Frontal cortex (tissue), 4 donors: ENCODE results near the gene SPATA46. TPM values are rescaled to one million over a fixed set of nuclear protein-coding genes. Genes with fewer than 3 reads are reported as not detected.

Source experiments
- DNase-seq, 2 donors: peaks; one replicate each; pipeline ENCODE4 v3.0.0; 2012; ENCODE audit warnings: low spot score in 2 of 2
- FAIRE-seq: peaks from 2 replicates; lab custom pipeline; 2012; peaks lifted over from hg19 to GRCh38; lab: Jason Lieb, UNC
- total RNA-seq: library from RNA; depleted of rRNA; stranded (reverse); fragments of >200 nt; gene quantifications from one replicate; pipeline ENCODE4 v1.2.3, GENCODE V29; 2014
- donor health status: control.
- donor health status: control.
- donor health status: control.

The SPATA46 gene
- total RNA-seq, 1 donor from 2014 or later, result not detected

DNA sequence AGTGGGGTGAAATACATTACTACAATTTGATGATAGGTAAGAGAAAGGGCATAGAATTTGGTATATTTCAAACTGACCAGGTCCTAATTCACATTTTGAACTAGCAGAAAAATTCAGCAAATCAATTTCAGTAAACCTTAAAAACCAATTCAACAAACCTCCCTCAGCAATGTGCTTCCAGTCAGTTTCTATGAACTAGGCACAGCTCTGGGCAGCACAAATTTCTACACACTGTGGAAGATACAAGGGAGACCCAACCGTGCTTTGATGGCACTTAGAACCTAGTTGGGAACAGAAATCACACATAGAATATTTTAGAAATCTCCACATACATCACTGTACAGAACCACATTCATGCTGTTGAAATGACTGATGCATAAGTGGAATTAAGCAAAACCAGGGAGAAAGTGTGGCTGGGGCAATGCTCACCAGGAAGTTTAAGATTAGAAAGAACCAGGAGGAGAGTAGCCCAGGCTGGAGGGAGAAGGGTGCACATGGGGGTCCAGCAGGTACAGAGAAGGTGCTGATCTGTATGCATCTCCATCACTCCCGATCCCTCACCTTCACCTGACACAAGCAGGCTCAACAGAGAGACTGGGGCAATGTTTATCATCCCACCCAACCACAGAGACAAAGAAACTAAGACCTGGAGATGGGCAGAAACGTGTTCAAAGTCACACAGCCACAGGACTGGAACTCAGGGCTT lies 19.7 kb upstream of the SPATA46 start:
- FAIRE-seq, result no peak
- no peak for DNase-seq

DNA sequence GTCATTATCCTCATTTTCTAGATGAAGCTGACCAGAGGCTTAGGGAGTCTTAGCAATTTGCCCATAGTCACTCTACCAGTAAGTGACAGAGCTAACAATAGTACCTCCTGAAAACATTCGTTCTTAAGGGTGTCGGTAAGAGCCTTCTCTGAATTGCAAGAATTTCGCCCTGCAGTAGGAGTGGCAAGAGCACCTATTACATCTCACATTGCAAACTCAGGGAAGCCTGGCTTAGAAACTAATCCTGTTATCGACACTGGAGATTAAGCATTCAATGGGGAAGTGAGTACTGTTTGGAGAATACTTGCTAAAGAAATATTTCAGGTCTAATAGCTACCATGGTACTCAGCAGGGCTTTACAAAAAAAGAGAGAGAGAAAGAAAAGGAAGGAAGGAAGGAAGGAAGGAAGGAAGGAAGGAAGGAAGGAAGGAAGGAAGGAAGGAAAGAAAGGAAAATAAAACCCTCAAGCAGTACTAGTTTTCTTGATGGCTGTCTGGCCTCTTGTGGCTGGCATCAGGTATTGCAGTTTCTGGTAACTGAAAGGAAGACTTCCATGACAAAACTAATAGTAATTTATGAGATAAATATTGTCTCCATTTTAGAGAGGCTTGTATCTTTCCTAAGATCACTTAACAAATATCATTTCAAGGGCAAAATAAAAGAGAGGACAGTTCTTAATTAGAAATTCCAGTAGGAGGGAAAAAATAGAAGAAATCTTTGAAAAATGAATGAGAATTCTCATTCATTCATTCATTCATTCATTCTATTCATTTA lies 15.3 kb upstream of the SPATA46 start:
- DNase-seq (peak in 1 of 2 donors; percentile 42), FAIRE-seq (no peak)

DNA sequence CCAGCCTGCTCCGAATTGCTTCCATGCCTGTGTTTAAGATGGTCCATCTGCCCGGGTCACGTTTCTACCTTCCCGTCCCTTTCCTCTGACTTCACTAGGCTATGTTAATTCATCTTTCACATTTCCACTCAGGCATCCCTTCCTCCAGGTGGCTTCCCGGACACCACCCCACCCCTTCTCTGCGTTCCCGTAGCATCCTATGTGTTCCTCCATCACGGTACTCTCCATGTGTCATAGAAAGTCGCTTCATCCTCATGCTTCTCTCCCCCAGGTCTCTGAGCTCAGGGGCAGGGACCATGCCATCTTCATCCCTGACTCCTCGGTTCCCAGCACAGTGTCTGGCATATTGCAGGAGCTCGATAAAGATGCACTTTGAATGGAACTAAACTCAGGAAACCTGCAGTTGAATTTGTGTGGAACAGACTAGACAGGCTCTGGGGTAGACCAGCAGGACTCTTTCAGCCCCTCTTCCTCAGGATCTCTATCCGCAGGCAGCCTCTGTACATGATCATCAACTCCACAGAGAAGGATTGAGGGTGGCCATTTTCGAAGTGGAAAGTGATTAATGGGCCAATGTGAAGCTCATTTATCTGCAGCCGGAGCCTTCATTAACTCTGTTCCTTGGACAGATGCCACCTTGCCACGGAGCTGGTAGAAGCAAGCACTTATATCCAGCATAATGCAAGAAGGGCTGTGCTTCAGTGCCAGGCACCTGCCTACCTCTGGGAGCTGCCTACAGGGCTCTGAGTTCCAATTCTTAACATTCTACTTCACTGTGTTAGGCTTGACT lies 13.9 kb upstream of the SPATA46 start:
- FAIRE-seq, result no peak
- no peak for DNase-seq

DNA sequence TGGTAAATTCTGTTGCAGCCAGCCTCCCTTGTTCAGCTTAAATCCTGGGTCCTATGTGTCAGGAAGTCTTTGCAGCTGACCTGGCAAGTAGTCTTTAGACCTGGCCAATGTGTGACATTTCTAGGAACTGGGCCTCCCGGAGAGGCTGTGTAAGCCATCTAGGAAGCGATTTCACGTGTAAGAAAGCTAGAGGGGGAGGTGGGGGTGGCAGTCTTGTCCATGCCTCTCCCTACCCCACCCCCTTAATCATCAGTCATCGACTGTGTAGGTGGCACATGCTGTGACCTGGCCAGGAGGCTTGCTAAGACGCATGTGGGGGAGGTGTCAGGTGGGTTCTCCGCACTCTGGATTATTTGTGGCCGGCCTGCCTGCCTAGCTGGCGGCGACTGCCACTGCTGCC lies 13.3 kb upstream of the SPATA46 start:
- DNase-seq, result no peak

DNA sequence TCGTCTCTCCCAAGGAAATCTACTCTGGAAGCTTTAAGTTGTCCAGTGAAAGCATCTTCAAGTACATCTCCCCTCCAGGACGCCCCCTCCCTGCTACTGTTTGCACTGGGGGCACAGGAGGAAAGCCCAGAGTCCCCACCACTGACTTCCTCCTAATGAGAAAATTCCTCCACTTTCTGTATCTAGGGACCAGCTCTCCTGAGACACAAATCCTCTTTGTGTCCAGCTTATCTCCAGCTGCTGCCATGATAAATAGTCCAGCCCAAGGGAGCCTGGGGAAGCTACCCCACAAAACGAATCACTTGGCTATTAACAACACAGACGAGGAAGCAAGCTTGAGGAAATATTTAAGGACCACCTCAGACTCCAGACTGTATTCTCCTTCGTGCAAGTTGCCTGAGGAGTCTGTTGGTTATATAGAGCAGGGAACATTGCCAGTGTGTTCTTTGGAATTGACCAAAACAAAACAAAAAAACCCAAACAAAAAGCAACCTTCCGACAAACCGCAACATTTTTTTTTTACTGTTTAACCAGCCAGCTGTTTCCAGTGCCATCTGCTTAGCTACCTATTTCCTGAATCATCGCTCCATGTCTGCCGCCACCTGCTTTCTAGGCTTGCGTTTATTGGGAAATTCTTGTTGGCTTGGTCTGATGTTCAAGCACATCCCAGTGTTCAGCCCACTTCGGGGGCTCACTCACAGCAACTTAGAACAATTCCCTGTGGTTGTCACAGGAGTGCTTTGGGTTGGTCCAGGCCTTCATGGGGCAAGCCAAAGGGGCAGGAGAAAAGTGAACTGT lies 12.6 kb upstream of the SPATA46 start:
- FAIRE-seq (no peak), DNase-seq (no peak)

More for the DNA sequence above, 13.3 kb upstream of the SPATA46 start:
- no peak for FAIRE-seq

DNA sequence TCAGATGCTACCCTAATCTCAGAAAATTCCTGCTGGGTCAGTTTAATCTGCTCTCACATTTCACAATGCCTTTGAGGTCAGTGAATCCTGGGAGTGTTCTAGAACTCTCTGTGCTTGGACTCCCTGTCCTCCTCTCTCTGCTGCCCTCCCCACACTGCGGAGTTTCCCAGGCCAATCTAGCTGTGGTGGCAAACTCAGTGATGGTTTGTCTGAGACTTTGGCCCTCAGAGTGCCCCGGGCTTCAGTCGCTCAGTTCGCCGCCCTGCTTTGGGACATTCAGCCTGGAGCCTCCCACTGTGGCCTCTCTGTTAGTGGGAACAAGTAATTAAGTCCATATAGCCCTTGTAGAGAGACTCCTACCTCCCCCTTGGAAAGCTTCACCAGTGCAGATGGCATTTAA lies 12.0 kb upstream of the SPATA46 start:
- DNase-seq (no peak), FAIRE-seq (no peak)

DNA sequence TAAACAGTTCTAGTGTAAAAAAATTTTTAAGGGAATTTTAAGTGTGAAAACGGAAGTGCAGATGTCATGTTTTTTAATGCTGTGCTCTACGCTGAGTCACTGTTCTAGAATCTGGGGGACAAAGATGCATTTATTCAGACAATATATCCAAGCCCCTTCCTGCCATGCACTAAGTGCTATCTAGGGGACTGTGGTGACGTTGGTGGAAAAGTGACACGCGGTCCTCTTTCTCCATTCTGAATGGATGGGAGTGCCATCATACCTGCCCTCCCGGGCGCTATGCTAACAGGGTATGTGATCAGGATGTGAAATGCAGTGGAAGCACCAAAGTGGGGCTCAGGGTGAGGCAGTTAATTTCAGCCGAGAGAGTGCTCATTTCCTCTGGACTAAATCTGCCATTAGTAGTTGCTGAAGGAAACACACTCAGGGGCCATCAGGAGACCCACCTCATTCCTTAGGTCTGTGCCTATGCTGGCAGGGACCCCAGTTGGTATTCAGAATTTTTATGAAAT lies 11.5 kb upstream of the SPATA46 start:
- DNase-seq (no peak), FAIRE-seq (no peak)

DNA sequence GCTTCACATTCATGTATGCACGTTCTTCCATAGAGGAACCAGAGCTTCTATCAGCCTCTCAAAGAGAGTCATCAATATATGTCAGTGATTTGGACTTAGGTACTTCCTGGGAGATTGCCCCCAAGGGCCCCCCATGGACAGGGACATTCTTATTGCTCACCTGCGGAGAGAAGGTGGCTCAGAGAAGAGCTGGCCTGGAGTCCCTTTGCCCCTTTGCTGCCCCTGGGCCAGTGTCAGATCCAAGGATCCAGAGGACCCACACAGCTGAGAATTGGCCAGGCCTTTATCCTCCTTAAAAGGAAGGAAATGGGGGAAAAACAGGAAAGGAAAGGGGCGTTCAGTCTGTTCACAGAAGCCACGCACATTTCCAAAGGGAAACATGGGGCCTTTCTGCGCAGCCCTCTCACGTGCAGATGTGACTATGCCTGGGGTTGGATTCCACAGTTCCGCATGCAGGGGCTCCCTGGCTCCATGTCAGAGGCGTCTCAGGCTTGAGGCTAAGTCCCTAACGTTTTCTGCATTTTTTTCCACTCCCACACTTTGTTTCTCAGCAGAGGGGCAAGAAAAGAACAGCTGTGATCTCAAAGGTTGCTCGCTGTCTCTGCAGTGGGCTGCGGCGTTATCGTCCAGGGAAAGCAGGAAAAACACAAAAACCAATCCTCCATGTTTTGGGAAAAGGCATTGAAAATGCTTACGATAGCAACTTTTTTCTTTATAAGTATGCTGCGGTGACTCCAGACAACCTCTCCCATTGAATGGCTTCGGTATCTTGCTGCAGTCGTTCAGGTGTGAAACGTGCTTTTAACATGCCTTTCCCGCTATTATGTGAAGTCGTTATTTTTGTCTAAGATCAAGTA lies 10.8 kb upstream of the SPATA46 start:
- no peak for FAIRE-seq
- no peak for DNase-seq

DNA sequence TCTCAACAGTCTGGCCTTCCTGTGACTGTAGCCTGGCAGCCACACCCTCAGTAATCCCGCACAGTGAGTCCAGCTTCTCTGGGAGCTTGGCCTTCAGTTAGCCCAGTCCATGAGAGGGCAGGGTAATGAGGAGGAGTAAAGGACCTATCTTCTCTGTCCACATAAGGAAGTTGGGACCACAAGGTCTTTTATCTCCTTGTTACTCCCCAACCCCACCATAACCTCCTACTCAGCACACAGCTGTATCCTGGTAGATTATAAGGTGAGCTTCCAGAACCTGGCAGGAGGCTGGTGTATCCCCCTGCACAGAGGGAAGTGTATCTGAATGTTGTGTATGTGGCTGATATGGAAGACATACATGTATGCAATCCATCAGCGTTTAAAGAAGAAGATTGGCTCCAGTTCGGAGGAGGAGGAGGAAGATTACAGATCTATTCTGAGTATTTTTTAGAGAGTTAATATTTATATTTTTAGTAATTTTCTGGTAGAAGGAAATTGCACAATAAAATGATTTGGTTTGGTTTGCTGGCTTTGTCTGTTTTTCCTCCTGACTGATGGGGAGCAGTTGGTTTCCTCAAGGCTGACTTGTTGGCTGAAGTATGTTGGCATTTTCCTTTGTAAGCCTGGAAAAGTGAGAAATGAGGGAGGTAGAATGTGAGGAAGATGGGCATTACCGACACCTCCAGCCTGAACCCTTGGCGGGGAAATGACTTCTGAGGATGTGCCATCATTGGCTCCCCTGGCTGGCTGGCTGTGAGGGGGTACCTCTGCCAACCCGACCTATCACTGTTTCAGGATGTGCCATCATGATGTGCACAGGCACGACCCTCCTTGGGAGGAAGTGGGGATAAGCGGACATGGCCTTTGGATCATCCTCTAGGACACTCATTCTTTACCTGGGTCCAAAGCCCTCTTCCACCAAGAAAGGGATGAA lies 9.9 kb upstream of the SPATA46 start:
- FAIRE-seq, result no peak
- no peak for DNase-seq

DNA sequence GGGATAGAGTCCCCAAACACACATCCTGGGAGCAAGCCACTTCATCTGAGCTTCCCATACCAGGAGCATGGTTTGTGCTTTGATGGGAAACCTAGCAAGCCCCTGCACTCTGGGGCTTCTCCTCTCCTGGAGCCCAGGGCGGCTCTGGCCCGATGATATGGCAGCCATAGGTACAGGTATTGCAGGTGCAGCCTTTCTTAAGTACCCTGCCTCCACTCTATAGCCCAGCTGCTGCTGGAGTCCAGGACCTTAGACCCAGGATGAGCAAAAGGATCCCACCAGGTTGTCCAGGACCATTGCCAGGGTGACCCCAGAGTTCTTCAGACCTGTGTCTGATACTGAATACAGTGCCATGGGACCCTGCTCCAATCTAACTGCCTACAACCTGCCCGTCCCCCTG lies 9.0 kb upstream of the SPATA46 start:
- FAIRE-seq, result no peak
- DNase-seq, result no peak

DNA sequence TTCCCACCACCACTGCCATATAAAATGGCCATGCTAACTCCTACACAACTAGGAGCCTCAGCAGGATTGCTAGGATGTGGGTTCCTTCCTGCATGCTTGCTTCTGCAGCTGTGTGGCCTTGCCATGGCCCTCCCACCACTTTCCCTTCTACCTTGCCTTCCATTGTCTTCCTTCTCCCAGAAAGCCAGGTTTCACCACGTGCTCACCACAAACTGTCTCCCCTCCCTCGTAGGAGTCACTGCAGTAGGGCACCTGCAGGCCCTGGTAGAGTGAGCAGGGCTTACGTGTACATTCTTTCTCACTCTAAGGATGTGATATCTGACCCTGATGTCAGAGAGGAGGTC lies 8.6 kb upstream of the SPATA46 start:
- no peak for FAIRE-seq
- no peak for DNase-seq

DNA sequence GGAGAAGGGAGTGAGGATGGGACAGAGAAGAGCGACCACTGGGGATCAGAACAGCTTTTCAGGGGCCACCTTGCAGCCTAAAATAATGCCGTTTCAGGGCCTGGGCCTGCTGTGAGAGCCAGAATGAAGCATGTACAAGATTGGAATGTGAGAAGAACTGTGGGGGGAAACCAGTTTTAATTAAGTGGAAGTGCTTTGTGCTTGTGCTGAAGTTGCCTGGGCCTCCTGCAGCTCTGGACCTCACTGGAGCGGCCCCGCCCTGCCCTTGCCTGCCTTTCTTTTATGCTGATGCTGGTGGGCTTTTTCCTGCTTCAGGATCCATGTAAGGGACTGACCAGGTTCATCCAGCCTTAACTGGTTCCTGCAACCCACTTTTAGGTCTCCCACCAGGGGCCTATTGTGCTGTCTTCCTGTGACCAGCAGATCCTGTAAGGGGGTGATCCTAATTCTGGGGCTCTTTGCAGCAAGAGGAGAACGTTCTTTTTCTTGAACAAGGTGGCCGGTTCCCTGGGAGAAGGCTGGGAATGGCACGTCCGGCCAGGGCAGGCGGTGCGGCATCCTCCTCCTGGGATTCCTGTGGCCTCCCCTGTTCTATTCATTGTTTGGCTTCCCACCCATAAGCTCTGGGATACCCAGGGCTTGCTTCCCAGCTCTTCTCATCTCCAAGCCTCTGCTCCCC lies 8.1 kb upstream of the SPATA46 start:
- FAIRE-seq (no peak), DNase-seq (no peak)

DNA sequence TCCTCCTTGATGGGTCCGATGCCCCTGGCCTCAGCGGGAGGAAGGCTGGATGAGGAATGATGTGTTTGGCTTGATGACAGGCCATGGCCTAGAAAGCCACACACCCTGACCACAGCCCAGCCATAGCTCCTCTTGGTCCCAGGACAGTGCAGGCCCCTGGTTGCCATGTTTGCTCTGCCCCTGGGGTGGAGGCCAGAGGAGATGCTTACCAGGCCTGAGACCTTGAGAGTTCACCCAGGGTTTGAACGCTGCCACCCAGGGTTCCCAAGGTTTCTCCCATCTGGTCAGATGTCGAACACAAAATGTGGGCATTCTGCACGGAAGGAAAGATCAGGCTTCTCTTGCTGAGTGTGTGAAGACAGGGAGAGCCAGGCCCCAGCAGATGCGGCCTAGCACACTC lies 7.5 kb upstream of the SPATA46 start:
- DNase-seq (no peak), FAIRE-seq (no peak)

DNA sequence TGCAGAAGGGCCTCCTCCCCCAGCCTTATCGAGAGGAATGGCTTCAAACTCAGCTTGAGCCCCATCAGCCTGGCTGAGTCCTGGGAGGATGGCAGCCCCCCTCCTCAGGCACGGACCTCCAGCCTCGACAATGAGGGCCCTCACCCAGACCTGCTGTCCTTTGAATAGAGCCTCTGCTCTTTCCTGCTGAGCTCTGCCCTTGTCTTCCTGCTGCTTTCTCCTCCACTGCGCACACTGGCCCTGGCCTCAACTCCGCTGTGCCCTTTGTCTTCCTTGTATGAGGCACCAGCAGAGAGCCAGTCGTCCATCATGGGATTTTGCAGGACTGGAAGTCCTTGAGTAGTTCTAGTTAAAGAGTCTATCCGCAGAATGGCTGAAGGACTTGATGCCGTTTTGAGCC lies 6.9 kb upstream of the SPATA46 start:
- DNase-seq (no peak), FAIRE-seq (no peak)

DNA sequence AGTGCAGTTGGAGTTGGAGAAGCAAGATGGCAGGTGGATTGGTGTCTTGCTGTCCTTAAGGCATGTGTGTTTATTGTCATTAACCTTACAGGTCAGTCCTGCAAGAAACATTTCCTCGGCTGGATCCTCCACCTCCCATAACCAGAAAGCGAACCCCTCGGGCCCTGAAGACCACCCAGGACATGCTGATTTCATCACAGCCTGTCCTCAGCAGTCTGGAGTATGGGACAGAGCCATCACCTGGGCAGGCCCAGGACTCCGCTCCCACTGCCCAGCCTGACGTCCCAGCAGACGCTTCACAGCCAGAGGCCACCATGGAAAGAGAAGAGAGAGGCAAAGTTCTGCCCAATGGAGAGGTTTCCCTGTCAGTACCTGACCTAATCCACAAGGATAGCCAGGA lies 6.4 kb upstream of the SPATA46 start:
- no peak for DNase-seq
- FAIRE-seq, result no peak

DNA sequence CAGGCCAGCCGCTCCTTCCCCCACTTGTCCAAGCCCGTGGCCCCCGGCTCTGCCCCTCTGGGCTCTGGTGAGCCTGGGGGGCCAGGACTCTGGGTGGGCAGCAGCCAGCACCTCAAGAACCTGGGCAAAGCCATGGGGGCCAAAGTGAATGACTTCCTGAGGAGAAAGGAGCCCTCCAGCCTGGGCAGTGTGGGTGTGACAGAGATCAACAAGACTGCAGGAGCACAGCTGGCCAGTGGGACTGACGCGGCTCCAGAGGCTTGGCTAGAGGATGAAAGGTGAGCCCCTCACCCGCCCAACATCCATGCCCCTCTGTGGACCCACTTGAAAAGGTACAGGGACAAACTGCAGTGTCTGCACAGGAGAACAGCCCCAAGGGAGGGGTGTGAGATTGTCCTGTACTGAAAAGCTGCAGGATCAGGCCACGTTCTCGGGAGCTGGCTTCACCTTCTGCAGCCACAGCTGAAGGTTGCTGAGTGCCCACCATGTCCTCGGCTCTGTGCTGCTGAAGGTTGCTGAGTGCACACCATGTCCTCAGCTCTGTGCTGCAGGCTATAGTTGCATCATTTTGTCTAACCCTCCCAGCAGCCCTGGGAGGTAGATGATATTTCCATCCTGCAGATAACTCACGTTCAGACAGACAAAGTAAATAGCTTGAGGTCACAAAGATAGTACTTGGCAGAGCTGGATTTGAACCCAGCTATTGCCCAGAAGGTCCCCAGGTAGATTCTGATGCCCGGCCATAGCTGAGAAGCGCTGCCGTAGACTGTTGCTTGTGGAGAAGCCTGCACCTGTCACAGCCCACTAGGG lies 5.5 kb upstream of the SPATA46 start:
- FAIRE-seq (no peak), DNase-seq (no peak)

DNA sequence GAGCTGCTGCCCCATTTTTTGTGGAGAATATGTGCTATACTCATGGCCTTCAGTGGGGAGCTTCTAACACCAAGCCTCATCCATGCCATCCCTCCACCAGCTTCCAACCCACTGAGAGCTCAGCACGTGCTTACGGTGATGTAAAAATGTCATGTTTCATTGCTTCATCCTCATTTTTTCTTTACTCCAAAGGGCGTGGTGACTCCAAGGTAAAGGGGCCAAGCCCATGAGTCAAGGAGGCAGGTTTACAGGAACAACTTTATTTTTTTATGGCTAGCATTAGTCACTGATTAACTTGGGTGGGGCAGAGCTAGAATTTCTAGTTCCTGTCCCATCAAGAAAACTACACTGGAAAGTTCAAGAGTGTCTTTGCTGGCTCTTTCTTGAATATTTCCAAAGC lies 4.7 kb upstream of the SPATA46 start, which contains the start of gene C1orf226:
C1orf226 (plus strand) TSS at position 346 of the 400 bp plus-strand sequence. CDS start 174 bp downstream, outside the sequence.
- FAIRE-seq (no peak), DNase-seq (no peak)
